Measurements from ENCODE around the gene FBP1.
"Not testable (repeated sequence)": the region's sequence is repeated elsewhere in the genome, so short reads cannot be mapped to it uniquely, and the experiment has no call there.

Gene FBP1

DNA sequence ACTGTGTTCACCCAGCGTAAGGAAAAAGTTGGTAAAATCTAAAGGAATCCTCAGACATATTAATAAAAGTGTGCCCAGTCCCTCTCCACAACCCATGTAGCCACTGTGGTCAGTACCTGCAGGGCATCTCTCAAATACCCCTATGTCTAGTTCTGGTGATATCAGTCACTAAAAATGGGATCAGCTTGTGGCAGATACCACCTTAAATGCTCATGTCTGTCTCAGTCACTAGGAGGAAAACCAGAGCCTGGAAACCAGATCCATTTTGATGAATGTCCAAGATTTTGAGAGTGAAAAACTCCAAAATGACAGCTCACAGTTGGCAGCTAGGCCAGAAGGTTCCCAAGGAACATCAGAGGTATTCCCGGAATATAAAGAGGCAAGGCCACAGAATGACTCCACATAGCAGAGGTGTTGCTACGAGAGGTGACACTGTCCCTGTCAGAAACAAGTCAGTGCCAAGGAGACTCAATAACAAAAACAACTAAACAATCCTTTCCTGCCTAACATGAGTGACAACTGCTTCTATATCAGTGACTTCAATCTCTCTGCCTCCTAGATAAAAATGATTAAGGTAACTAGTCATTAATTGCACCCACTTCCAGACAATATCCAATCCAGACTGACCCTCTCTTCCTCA, 70.9 kb downstream of the FBP1 start:
- no peak for DNase-seq

GRCh38 chr9:94567271-94567670, 72.0 kb downstream of the FBP1 start:
- DNase-seq = no peak

DNA sequence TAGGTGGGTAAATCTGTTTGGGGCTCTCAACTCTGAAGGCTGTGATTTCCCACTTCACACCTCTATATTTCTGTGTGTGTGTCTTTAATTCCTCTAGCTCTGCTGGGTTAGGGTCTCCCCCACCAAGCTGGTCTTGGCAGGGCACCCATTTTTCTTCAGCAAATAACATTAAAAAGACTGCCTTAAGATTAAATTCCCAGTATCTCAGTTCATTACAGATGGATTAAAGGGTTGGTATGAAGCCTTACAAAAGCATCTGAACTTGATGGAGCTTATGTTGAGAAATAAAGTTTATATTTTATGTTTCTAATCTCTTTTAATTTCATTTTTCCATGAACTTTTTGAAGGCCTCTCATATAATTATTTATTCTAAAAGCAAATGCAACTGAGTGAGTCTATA, 72.8 kb downstream of the FBP1 start:
- DNase-seq = no peak

- DNase-seq = not testable (repeated sequence)
Observed at GRCh38 chr9:94564279-94564678, 75.0 kb downstream of the FBP1 start.

DNA sequence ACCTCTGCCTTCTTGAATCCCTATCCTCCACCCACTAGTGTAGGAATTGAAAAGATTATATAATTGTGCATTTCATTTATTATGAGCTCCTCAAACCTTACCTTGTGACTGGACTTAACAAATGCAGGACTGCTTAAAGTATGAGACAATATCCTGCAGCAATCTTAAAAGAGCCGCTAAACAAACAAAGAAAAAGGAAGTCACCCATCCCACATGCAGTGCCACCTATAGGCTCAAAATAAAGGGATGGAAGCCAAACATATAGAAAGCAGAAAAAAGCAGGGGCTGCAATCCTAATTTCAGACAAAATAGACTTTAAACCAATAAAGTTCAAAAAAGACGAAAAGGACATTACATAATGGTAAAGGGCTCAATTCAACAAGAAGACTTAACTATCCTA, 75.8 kb downstream of the FBP1 start:
- no peak for DNase-seq

GRCh38 chr9:94560237-94560636, 79.1 kb downstream of the FBP1 start:
- no peak for DNase-seq

GRCh38 chr9:94557376-94557775, 81.9 kb downstream of the FBP1 start:
- no peak for DNase-seq

DNA sequence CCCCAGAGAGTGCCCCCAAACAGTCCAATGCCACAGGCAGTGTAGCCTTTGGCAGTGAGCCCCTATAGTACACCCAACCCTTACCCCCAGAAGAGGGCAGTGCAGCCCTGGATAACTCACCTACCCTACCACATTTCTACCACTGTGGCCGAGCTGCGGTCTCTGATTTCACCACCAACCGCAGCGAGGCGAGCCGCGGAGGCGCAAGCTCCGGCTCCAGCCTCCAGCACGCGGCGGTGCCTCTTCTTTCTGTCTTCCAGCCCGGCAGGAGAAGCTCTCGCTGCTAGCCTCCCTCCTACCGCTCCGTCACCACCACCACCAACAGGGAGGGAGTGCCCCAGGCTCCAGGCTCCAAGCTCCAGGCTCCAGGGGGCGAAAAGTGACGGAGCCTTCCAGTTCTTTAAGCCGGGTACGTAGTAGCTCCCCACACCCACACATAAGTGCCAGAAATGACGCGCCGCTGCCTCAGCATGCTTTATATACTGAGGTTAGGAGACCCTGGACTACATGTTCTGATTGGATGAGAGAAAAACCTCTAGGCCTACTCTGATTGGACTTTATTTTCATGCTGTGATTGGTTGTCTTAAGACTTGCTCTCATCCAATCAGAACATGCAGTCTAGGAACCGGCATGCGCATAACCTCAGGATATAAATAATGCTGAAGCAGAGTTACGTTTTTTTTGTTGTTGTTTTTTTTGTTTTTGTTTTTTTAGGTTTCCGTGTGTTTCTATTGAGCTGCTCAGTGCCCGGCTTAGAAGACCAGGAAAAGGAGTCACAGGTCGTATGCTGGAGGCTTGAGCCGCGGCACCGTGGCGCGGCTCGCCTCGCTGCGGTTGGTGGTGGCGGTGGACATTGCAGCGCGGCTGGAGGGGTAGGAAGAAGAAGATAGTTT, 84.6 kb downstream of the FBP1 start, which contains the start of gene PCAT7:
Gene PCAT7 (plus strand): TSS at position 645 of the 893 bp plus-strand sequence.
- peak; percentile 71 for DNase-seq

DNA sequence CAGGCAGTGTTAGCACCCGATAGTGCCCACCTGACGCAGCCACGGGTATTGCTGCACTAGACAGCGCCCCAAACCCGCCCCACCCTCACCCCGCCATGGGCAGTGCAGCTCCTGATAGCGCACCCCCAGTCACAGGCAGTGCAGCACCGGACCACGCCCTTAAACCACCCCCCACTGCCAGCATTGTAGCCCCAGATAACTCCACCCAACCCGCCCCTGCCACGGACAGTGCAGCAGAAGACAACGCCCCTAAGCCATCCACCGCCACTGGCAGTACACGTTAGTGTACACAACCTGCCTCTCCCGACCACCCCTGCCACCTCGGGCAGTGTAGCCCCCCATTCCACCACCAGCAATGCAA, 85.3 kb downstream of the FBP1 start:
- DNase-seq = no peak

All from activated CD4-positive, alpha-beta T cell treated with anti-CD3 and anti-CD28 coated beads, Interleukin-10, Interleukin-2, amounts not matched to agents 100 ng/mL and 50 ng/mL, durations not matched to agents 16 hours and 8 hours (primary cell).